Measurements from ENCODE around the gene HOXA4.

The HOXA4 gene

GRCh38 chr7:27130540-27131389 is at the start of gene HOXA4:
Gene HOXA4, minus strand, starts transcription at chr7:27130757. Its CDS starts 24 bp downstream, at chr7:27130733.
- peak; percentile 68 to 72 for DNase-seq (ENCODE audit: low read depth in 2 of 2)

GRCh38 chr7:27179503-27180430 is 49.2 kb upstream of the HOXA4 start:
- peak in 1 of 2 experiments; percentile 64 for DNase-seq (ENCODE audit: low read depth in 2 of 2)

- no peak for DNase-seq (ENCODE audit: low read depth in 2 of 2)
Observed at GRCh38 chr7:27179030-27179429, 48.5 kb upstream of the HOXA4 start.

- no peak for DNase-seq (ENCODE audit: low read depth in 2 of 2)
Observed at GRCh38 chr7:27178366-27178765, 47.8 kb upstream of the HOXA4 start.

GRCh38 chr7:27177795-27178320 is 47.3 kb upstream of the HOXA4 start:
- no peak for DNase-seq (ENCODE audit: low read depth in 2 of 2)

- no peak for DNase-seq (ENCODE audit: low read depth in 2 of 2)
Observed at GRCh38 chr7:27176962-27177794, 46.6 kb upstream of the HOXA4 start.

- no peak for DNase-seq (ENCODE audit: low read depth in 2 of 2)
Observed at GRCh38 chr7:27176524-27176845, 45.9 kb upstream of the HOXA4 start.

GRCh38 chr7:27175626-27176523 is 45.3 kb upstream of the HOXA4 start:
- no peak for DNase-seq (ENCODE audit: low read depth in 2 of 2)

GRCh38 chr7:27174874-27175625 is 44.5 kb upstream of the HOXA4 start:
- DNase-seq (ENCODE audit: low read depth in 2 of 2): no peak

- DNase-seq (ENCODE audit: low read depth in 2 of 2): peak in 1 of 2 experiments; percentile 62
Observed at GRCh38 chr7:27173956-27174873, 43.7 kb upstream of the HOXA4 start, which contains the start of gene HOXA10. Gene HOXA10, minus strand, starts transcription at chr7:27174320. Its CDS starts 14 bp downstream, at chr7:27174306.

GRCh38 chr7:27173511-27173955 is 43.0 kb upstream of the HOXA4 start:
- DNase-seq (ENCODE audit: low read depth in 2 of 2): no peak

GRCh38 chr7:27172823-27173510 is 42.4 kb upstream of the HOXA4 start:
- peak in 1 of 2 experiments; percentile 53 for DNase-seq (ENCODE audit: low read depth in 2 of 2)

- DNase-seq (ENCODE audit: low read depth in 2 of 2): no peak
Observed at GRCh38 chr7:27172315-27172774, 41.8 kb upstream of the HOXA4 start.

- DNase-seq (ENCODE audit: low read depth in 2 of 2): no peak
Observed at GRCh38 chr7:27171637-27172314, 41.2 kb upstream of the HOXA4 start.

- no peak for DNase-seq (ENCODE audit: low read depth in 2 of 2)
Observed at GRCh38 chr7:27171325-27171636, 40.7 kb upstream of the HOXA4 start.

- no peak for DNase-seq (ENCODE audit: low read depth in 2 of 2)
Observed at GRCh38 chr7:27170426-27171324, 40.1 kb upstream of the HOXA4 start.
